GM19452 (cell line): ENCODE data around the gene CCDC60.
"Not testable (repeated sequence)": the region's sequence is repeated elsewhere in the genome, so short reads cannot be mapped to it uniquely, and the experiment has no call there.

Experiments
- ATAC-seq: cut with Tn5 transposase; IDR thresholded peaks from one replicate; pipeline ENCODE4 v1.9.1; 2021; ENCODE audit not compliant: unreplicated experiment

Gene CCDC60

GRCh38 chr12:119338593-119339363 lies 4.2 kb downstream of the CCDC60 start:
- ATAC-seq: no peak

DNA sequence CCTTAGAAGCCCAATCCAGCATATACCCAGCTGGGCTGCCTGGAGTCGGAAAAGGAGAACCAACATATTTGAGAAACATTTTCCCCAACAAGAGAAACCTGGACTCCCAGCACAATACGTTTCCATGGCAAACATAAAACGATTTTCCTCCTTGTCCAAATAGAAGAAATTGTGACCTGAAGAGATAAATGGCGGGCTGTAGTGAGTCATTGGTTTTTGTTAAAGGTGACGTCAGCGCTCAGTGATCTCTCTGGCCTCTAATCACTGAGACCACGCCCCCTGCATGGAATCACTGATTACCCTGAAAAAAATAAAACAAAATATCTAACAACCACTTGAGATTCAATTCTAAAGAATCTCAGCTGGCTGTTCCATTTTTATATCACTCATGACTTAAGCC lies 6.0 kb downstream of the CCDC60 start:
- ATAC-seq: no peak

DNA sequence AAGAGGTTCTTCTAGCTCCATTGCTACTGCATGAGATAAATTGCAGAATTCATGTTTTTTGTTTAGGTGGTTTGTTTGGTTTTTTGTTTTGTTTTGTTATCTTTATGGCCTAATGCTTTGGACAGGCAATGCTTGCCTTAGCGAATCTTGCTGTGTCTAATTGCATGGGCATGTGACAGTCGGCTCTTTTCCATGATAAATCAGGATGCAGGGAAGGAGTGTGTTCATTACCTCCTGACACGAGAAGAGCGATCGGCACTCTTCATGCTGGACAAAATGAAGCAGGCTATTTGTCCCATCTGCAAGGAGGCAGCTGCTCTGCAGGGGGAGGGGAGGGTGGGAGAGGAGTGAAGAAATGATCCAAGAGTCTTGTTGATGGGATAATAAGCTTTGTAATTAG lies 6.5 kb downstream of the CCDC60 start:
- ATAC-seq: no peak

GRCh38 chr12:119341988-119342387 lies 7.5 kb downstream of the CCDC60 start:
- ATAC-seq: no peak

DNA sequence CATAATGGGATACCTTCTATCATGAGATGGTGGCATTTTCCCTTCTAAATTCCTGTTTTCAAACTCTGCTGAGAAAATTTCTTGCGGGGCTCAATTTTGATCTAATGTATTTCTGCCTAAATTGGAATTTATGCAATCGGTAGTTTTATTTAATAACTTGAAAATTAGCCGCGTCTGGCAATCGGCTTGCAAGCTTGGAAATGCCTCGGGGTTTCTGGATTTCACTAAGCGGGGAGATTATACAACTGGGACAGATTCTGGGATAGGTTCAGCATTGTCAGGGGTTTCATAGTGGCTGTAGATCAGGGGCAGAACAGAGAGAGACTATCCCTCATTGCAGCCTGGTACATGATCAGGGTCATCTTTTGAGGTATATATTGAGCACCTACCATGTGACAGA lies 8.6 kb downstream of the CCDC60 start:
- no peak for ATAC-seq

DNA sequence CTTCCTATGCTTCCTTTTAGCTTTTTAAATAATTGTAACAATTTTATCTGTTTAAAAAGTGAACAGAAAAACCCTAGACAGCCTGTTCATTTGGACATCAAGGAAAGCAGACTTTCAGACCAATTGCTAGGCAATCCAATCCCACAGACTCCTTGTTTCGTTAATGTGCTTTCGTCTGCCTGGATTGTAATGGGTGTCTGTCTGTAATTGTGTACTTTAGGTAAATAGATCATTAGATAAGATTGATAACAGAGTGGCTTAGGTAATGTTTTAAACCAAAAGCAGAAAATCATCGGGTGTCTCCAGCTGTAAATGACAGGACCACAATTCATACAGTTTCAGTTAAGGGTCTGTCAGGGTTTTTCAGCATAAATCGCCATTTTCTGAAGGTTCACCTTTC lies 19.6 kb downstream of the CCDC60 start:
- ATAC-seq: no peak

GRCh38 chr12:119360366-119360765 lies 25.8 kb downstream of the CCDC60 start:
- ATAC-seq: not testable (repeated sequence)

DNA sequence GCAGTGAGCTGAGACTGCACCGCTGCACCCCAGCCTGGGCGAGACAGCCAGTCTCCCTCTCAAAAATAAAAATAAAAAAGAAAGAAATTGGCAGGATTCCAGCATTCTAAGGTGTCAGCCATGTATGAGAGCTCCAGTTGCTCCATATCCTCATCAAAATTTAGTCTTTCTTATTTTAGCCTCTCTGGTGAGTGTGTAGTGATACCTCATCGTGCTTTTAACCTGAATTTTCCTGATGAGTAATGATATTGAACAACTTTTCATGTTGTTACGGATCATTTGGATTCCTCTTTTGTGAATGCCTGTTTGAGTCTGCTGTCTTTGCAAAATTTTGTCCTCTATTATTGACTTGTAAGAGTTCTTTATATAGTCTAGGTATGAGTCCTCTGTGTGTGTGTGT lies 28.5 kb downstream of the CCDC60 start:
- no peak for ATAC-seq

DNA sequence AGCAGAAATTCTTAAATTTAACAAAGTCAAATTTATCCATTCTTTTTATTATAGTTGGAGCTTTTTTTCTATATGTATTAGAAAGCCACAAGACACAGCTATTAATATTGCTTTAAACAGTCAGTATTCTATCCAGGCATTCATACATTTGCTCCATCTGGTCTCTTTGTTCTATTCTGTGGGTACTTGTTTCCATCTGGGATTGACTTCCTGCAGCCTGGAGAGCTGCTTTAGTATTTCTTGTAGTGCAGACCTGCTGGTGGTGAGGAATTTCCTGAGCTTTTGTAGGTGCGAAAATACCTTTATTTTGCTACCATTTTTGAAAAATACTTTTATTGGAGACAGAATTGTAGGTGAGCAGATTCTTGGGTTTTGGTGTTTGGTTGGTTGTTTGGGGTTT lies 29.0 kb downstream of the CCDC60 start:
- no peak for ATAC-seq

DNA sequence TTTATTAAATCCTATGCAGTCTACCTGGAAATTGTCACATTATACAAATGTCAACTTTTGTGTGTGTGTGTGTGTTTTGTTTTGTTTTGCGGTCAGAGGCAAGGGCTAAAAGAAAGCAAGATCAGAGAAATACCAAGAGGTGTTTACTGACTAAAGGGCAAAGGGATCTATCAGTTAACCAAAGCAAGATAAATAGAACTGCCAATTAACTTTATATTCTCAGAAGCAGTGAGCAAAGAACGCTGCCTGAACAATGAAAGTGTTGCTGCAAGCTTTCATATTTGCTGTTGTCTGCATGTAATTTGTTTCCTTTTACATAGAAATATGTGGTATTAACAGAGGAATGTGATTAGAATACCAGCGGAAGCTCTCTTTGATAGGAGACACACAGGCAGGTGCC lies 30.9 kb downstream of the CCDC60 start:
- no peak for ATAC-seq

GRCh38 chr12:119366007-119366406 lies 31.5 kb downstream of the CCDC60 start:
- ATAC-seq: no peak

- ATAC-seq: no peak
These were observed 34.6 kb downstream of the CCDC60 start for GRCh38 chr12:119369161-119369560.

- ATAC-seq: no peak
These were observed 35.5 kb downstream of the CCDC60 start for GRCh38 chr12:119369907-119370546.

- no peak for ATAC-seq
These were observed 38.0 kb downstream of the CCDC60 start for GRCh38 chr12:119372540-119372939.

DNA sequence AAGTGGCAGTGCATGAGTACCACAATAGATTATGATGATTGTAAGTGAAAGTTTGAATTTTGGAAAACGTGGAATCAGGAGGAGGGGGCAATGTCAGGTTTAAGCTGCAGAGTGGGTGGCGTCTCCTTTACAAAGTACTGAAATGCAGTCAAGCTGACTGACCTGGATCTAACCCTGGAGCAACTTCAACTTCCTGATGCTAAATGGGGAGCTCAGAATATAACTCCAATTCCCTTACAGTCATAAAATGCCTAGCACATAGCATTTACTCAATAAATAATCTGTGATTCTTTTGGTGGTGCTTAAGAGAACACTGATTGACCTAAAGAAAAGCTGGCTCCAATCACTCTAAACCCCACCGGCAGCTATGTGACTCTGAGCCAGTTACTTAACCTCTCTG lies 38.5 kb downstream of the CCDC60 start:
- no peak for ATAC-seq

DNA sequence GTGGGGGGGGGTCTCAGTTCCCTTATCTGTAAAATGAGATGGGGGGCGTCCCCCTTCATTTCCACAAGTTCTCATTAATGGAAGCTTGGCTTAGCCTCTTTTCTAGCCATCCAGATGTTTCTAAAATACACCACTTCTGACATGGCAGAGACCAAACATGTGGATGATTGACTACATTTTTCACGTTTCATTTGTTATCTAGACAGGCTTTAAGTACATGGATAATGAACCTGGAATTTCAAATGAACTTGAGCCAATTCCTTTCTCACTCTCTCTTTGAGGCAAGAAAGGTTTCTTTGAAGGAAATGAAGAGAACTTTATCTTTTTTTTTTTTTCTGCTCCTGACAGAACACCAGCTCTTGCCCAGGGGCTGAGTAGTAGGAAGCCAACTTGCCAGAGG lies 39.1 kb downstream of the CCDC60 start:
- ATAC-seq: no peak

DNA sequence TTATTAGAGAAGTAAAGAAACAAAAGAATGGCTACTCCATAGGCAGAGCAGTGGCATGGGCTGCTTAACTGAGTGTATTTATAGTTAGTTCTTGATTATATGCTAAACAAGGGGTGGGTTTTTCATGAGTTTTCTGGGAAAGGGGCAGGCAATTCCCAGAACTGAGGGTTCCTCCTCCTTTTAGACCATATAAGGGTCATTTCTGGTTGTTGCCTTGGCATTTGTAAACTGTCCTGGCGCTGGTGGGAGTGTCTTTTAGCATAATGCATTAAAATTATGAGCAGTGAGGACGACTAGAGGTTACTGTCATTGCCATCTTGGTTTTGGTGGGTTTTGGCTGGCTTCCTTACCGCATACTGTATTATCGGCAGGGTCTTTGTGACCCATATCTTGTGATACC lies 40.1 kb downstream of the CCDC60 start:
- ATAC-seq: no peak

GRCh38 chr12:119375075-119375882 lies 40.8 kb downstream of the CCDC60 start:
- ATAC-seq: peak; percentile 66

DNA sequence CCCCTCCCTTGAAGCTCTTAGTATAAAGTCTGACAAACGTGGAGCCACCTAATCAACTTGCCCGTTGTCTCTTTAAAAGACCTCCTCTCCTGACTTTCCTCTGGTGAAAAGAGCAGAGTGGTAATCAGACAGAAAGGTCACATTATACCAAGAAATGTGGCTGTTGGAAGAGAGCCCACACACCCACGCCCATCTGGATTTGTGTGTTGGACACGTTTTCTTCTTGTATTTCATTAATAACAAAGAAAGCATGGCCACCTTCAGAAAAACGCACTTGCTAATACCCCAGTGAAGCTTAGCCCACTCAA lies 41.3 kb downstream of the CCDC60 start:
- no peak for ATAC-seq

GRCh38 chr12:119378903-119379302 lies 44.4 kb downstream of the CCDC60 start:
- no peak for ATAC-seq

DNA sequence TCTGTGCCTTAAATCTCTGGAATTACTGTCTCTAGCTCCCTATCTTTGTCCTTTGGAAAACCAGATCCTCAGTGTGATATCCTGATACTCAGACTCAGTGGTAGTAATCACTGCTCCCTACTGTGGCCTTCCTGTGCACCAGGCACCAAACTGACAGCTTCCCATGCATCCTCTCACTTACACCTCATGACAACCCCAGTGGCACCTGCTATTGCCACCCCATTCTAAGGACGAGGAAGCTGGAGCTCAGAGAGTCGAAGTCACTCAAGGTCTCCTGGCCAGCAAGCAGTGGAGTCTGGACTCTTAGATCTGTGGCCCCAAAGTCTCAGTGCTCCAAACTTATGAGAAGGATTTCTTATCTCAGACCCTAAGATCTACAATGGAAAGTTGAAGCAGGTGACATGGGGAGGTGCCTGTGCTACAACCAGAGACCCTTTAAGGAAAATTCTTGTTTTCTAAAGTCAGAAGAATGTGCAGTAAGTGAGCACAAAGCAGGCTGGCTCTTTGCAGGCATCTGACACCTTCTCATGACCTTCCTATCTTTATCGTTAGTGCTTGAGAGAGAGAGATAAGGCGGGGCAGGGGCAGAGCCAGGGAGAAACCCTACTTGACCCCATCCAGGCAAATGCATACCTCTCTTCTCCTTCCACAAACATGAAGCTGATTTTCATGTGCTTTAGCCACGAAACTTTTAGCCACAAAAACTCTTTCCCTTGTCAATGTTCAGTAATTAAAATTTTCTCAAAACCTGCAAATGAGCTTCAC lies 47.1 kb downstream of the CCDC60 start:
- ATAC-seq: no peak
